Smooth muscle cell (in vitro differentiated cells): ENCODE results near the gene ABCC5. TPM values are rescaled to one million over a fixed set of nuclear protein-coding genes. Genes with fewer than 3 reads are reported as not detected.

Source experiments
- DNase-seq: peaks from one replicate; lab custom pipeline; 2025; ENCODE audit not compliant: unreplicated experiment; lab: John Stamatoyannopoulos, UW
- H2AFZ ChIP-seq: fragments of 200-600 bp; sonication (generic); 2 replicates; pipeline ENCODE4 v1.6.0; 2016; ENCODE audit warnings: antibody characterized with exemption, low read depth, mild to moderate bottlenecking
- H3F3A ChIP-seq: fragments of 200-600 bp; sonication (generic); 2 replicates; pipeline ENCODE4 v1.6.0; 2017; ENCODE audit warnings: antibody characterized with exemption, low read depth
- H3K27ac ChIP-seq: fragments of 200-600 bp; sonication (generic); 2 replicates; pipeline ENCODE4 v1.5.1; 2016; ENCODE audit warnings: low read depth, mild to moderate bottlenecking
- H3K27me3 ChIP-seq: fragments of 200-600 bp; sonication (generic); 2 replicates; pipeline ENCODE4 v1.6.1; 2016; ENCODE audit warnings: low read depth, mild to moderate bottlenecking
- H3K36me3 ChIP-seq: fragments of 200-600 bp; sonication (generic); 2 replicates; pipeline ENCODE4 v1.5.1; 2016; ENCODE audit warnings: low read depth
- H3K4me1 ChIP-seq: fragments of 200-600 bp; sonication (generic); 2 replicates; pipeline ENCODE4 v1.5.1; 2016; ENCODE audit warnings: low read depth
- H3K4me2 ChIP-seq: fragments of 200-600 bp; sonication (generic); 2 replicates; pipeline ENCODE4 v1.6.0; 2016; ENCODE audit warnings: mild to moderate bottlenecking
- H3K4me3 ChIP-seq: fragments of 200-600 bp; sonication (generic); 2 replicates; pipeline ENCODE4 v1.5.1; 2016; ENCODE audit warnings: mild to moderate bottlenecking
- H3K79me2 ChIP-seq: fragments of 200-600 bp; sonication (generic); 2 replicates; pipeline ENCODE4 v1.6.0; 2016; ENCODE audit warnings: low read depth, mild to moderate bottlenecking
- H3K9ac ChIP-seq: fragments of 200-600 bp; sonication (generic); 2 replicates; pipeline ENCODE4 v1.6.0; 2016; ENCODE audit warnings: low read depth
- H3K9me3 ChIP-seq: fragments of 200-600 bp; sonication (generic); replicated peaks from 2 replicates; pipeline ENCODE4 v1.5.1; 2016; ENCODE audit warnings: low read depth
- H4K20me1 ChIP-seq: fragments of 200-600 bp; sonication (generic); 2 replicates; pipeline ENCODE4 v1.6.0; 2016; ENCODE audit warnings: low read depth
- WGBS: methylation state at CpG from one replicate; pipeline ENCODE4 v1.1.7; 2016; ENCODE audit warnings: low lambda C conversion rate; 5-methylcytosine and 5-hydroxymethylcytosine counted together
- polyA plus RNA-seq: library from polyadenylated mRNA; unstranded; fragments of >200 nt; fragmentation: Nextera tagmentation; extraction: Ambion mirVana; gene quantifications from 2 replicates; pipeline ENCODE4 v1.2.1, GENCODE V29; 2016
- total RNA-seq: library from RNA; depleted of rRNA; stranded (reverse); fragments of >200 nt; gene quantifications from 2 replicates; pipeline ENCODE4 v1.2.3, GENCODE V29; 2014
- TF ChIP-seq, protein P1 (sequence below): fragments of 200-600 bp; sonication (generic); IDR thresholded peaks from 2 replicates; pipeline ENCODE4 v1.5.1; 2017; ENCODE audit warnings: borderline replicate concordance, mild to moderate bottlenecking, antibody characterized with exemption; ENCODE audit not compliant: insufficient read depth, poor library complexity, severe bottlenecking

The ABCC5 gene
- total and polyA plus RNA-seq, 2 experiments from 2014 or later, result 18.2 to 20.0 TPM

GRCh38 chr3:183918178-183918577 is 99.5 kb downstream of the ABCC5 start:
- TF ChIP-seq, protein P1, sequence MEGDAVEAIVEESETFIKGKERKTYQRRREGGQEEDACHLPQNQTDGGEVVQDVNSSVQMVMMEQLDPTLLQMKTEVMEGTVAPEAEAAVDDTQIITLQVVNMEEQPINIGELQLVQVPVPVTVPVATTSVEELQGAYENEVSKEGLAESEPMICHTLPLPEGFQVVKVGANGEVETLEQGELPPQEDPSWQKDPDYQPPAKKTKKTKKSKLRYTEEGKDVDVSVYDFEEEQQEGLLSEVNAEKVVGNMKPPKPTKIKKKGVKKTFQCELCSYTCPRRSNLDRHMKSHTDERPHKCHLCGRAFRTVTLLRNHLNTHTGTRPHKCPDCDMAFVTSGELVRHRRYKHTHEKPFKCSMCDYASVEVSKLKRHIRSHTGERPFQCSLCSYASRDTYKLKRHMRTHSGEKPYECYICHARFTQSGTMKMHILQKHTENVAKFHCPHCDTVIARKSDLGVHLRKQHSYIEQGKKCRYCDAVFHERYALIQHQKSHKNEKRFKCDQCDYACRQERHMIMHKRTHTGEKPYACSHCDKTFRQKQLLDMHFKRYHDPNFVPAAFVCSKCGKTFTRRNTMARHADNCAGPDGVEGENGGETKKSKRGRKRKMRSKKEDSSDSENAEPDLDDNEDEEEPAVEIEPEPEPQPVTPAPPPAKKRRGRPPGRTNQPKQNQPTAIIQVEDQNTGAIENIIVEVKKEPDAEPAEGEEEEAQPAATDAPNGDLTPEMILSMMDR, result no peak
- DNase-seq, result no peak
- no peak overlapping the region for H3K4me3 ChIP-seq
- H3K4me1 ChIP-seq, result no peaks in the 10 kb centered on the region
- 91% methylated on average over 2 of the region's 2 CpGs for WGBS
- no peaks in the 10 kb centered on the region for H4K20me1 ChIP-seq
- no peaks in the 10 kb centered on the region for H3F3A ChIP-seq
- H3K4me2 ChIP-seq, result no peak overlapping the region
- no peaks in the 10 kb centered on the region for H3K27me3 ChIP-seq
- H2AFZ ChIP-seq, result no peak overlapping the region
- H3K79me2 ChIP-seq, result no peaks in the 10 kb centered on the region
- no peak overlapping the region for H3K27ac ChIP-seq
- H3K9ac ChIP-seq, result no peak overlapping the region
- peaks cover 4% of the 10 kb centered on the region for H3K36me3 ChIP-seq
- H3K9me3 ChIP-seq, result no peaks in the 10 kb centered on the region

DNA sequence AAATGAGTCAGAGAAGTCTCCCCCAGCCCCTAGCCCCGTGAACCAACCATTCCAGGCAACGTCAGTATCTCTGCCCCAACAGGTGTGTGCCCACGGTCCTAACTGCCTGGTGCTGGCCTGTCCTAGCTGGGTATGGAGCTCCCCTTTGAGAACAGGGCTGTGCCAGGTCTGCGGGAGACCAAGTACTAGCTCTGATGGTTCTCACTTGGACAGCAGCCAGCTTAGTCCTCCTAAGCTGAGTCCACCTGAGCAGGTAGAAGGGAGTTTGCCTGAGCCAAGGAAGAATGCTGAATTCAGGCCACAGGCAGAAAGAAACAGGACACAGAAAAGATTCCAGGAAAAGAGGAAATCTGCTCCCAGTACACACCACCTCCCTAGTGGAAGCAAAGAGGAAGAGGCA is 99.9 kb downstream of the ABCC5 start:
- no peak for DNase-seq
- TF ChIP-seq, protein P1, result no peak
- no peaks in the 10 kb centered on the region for H4K20me1 ChIP-seq
- H3K27ac ChIP-seq, result no peak overlapping the region
- no peak overlapping the region for H3K4me2 ChIP-seq
- no peaks in the 10 kb centered on the region for H3K4me1 ChIP-seq
- H3K4me3 ChIP-seq, result no peak overlapping the region
- no peak overlapping the region for H2AFZ ChIP-seq
- no peaks in the 10 kb centered on the region for H3K79me2 ChIP-seq
- peaks cover 1% of the 10 kb centered on the region for H3K36me3 ChIP-seq
- H3K27me3 ChIP-seq, result no peaks in the 10 kb centered on the region
- no peaks in the 10 kb centered on the region for H3F3A ChIP-seq
- H3K9ac ChIP-seq, result no peak overlapping the region
- H3K9me3 ChIP-seq, result no peaks in the 10 kb centered on the region
- WGBS, result 96% methylated on average over 4 of the region's 4 CpGs

DNA sequence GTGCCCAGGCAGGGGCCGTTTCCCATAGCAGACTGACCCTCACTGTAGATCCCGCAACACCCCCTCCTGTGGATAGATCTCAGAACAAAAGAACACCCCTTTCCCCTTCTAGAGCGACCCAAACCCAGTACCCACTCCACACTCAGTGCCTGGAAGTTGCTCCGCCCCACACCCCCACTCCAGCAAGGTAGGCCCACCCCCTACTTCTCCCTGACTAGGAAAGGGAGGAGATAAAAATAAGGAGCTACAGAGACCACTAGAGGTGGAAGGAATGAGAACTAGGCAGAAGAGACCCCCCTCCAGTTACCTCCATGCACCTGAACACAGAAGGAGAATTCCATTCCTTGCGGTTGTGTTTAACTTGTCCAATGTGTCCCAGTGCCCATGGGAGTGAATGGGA is 102.8 kb downstream of the ABCC5 start:
- WGBS, result 94% methylated on average over 5 of the region's 5 CpGs
- no peak for DNase-seq
- H3K36me3 ChIP-seq, result no peaks in the 10 kb centered on the region

GRCh38 chr3:183913580-183913920 is 104.1 kb downstream of the ABCC5 start:
- Histone ChIP-seq H2AFZ (no peak overlapping the region), H3K9me3 (no peaks in the 10 kb centered on the region), H3K36me3 (no peaks in the 10 kb centered on the region), H3K4me2 (no peak overlapping the region), H3F3A (no peaks in the 10 kb centered on the region), H3K27me3 (no peaks in the 10 kb centered on the region), H3K4me1 (no peaks in the 10 kb centered on the region), H3K9ac (no peak overlapping the region), H3K27ac (no peak overlapping the region), H4K20me1 (no peaks in the 10 kb centered on the region), H3K79me2 (no peaks in the 10 kb centered on the region), H3K4me3 (no peak overlapping the region)
- TF ChIP-seq, protein P1, result no peak
- DNase-seq, result no peak
- 80% methylated on average over 8 of the region's 9 CpGs for whole genome bisulfite sequencing

More for the DNA sequence above, 102.8 kb downstream of the ABCC5 start:
- Histone ChIP-seq H3K9me3 (no peaks in the 10 kb centered on the region), H3K27ac (no peak overlapping the region), H3K27me3 (no peaks in the 10 kb centered on the region), H3K4me1 (no peaks in the 10 kb centered on the region), H3K4me3 (no peak overlapping the region), H3K4me2 (no peak overlapping the region), H2AFZ (no peak overlapping the region), H3F3A (no peaks in the 10 kb centered on the region), H3K79me2 (no peaks in the 10 kb centered on the region), H4K20me1 (no peaks in the 10 kb centered on the region), H3K9ac (no peak overlapping the region)
- TF ChIP-seq, protein P1, result no peak
